Left colon (tissue), 2 donors: ENCODE results near the gene FERMT3. TPM values are rescaled to one million over a fixed set of nuclear protein-coding genes. Genes with fewer than 3 reads are reported as not detected.
A peak's percentile ranks its signal among the peaks of the same experiment; 100 is the strongest.

ENCODE experiments used
- ATAC-seq: fragments of 200-7000 bp; cut with Tn5 transposase; one replicate; pipeline ENCODE4 v1.9.1; 2020; ENCODE audit warnings: mild to moderate bottlenecking, moderate library complexity
- DNase-seq, 2 donors: peaks; one replicate each; pipeline ENCODE4 v3.0.0-alpha.2; 2020
- intact Hi-C, 2 donors: fragments of 100-400 bp; cut with DNase I in 1 of 2; cut with micrococcal nuclease in 1 of 2; formaldehyde crosslinking; loops; one replicate each; pipeline versions ENCODE4 v1.11.2 to v1.14.0; 2022; cut with DNase I, micrococcal nuclease
- total RNA-seq, 2 donors: library from RNA; stranded (reverse); fragmentation: NEBNext Ultra II Directional; extraction: Animal tissue kit (Norgen Biotek cat#: 25700); gene quantifications; one replicate each; pipeline ENCODE4 v1.2.1, GENCODE V29; 2021
- donor health status: DM: no; HTN: no; CAD: no.
- donor health status: DM: yes; HTN: yes; CAD: no.

Gene FERMT3
- total RNA-seq, 2 donors from 2014 or later, result 16.1 to 21.7 TPM

GRCh38 chr11:64210301-64211020, 3.9 kb downstream of the FERMT3 start:
- no peak for ATAC-seq
- DNase-seq, result no peak
- intact Hi-C loops, result no loop called here

- no peak for ATAC-seq
- DNase-seq, result no peak
- intact Hi-C loops, result no loop called here
Measured at GRCh38 chr11:64211181-64211872, 4.8 kb downstream of the FERMT3 start.

- DNase-seq, result no peak
- intact Hi-C loops, result no loop called here
- no peak for ATAC-seq
Measured at GRCh38 chr11:64216879-64217278, 10.4 kb downstream of the FERMT3 start.

- intact Hi-C loops, result no loop called here
- ATAC-seq (peak; percentile 26), DNase-seq (peak in 1 of 2 donors; percentile 25)
Measured at GRCh38 chr11:64218628-64219353, 12.3 kb downstream of the FERMT3 start.

DNA sequence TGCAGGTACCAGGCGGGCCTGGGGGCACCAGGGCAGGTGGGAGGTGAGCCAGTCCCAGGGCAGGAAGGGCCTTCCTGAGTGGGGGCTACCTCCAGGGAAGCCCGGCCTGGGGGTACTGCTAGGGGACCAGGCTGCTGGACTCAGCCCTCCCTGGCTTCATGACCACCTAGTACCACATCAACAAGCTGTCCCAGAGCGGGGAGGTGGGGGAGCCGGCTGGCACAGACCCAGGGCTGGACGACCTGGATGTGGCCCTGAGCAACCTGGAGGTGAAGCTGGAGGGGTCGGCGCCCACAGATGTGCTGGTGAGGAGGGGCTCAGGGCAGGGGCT, 12.8 kb downstream of the FERMT3 start:
- ATAC-seq (no peak), DNase-seq (no peak)
- intact Hi-C loops, result no loop called here

DNA sequence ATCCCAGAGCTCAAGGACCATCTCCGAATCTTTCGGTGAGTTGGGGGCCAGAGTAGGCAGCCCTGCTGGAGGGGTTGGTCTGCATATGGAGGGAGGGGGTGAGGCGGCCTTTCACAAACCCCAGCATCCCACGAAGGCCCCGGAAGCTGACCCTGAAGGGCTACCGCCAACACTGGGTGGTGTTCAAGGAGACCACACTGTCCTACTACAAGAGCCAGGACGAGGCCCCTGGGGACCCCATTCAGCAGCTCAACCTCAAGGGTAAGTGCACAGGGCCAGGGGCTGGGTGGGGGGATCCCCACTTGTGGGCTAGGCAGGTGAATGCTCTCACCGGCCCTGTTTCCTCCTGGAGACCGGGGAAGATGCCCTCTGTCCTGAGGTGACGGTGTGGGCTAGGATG, 13.2 kb downstream of the FERMT3 start:
- no peak for DNase-seq
- intact Hi-C loops, result no loop called here

GRCh38 chr11:64220271-64220670, 13.8 kb downstream of the FERMT3 start:
- peak; percentile 2 for ATAC-seq
- intact Hi-C loops, result no loop called here
- DNase-seq, result no peak

More for the DNA sequence above, 13.2 kb downstream of the FERMT3 start:
- no peak for ATAC-seq

- ATAC-seq (no peak), DNase-seq (no peak)
- intact Hi-C loops, result no loop called here
Measured at GRCh38 chr11:64220798-64221197, 14.3 kb downstream of the FERMT3 start.

GRCh38 chr11:64222651-64223000, 16.1 kb downstream of the FERMT3 start:
- intact Hi-C loops, result no loop called here
- no peak for DNase-seq
- ATAC-seq, result no peak

GRCh38 chr11:64223001-64223651, 16.6 kb downstream of the FERMT3 start:
- ATAC-seq (no peak), DNase-seq (peak in 1 of 2 donors; percentile 11)
- intact Hi-C loops, result no loop called here

- intact Hi-C loops, result no loop called here
- DNase-seq, result peak in 1 of 2 donors; percentile 10
- no peak for ATAC-seq
Measured at GRCh38 chr11:64224151-64224890, 17.8 kb downstream of the FERMT3 start.

GRCh38 chr11:64224891-64225607, 18.5 kb downstream of the FERMT3 start:
- ATAC-seq (no peak), DNase-seq (no peak)
- intact Hi-C loops, result no loop called here

GRCh38 chr11:64225608-64226506, 19.3 kb downstream of the FERMT3 start, which contains the start of the genes NUDT22 and TRPT1:
Gene NUDT22, plus strand, starts transcription at chr11:64226274. Its CDS starts 379 bp downstream, at chr11:64226653.
Gene TRPT1, minus strand, starts transcription at chr11:64226186. Its CDS starts 326 bp downstream, at chr11:64225860.
- ATAC-seq, result peak; percentile 79
- peak; percentile 89 to 96 for DNase-seq
- intact Hi-C loops, result no loop called here

- intact Hi-C loops, result no loop called here
- DNase-seq (peak; percentile 79 to 86), ATAC-seq (peak; percentile 54)
Measured at GRCh38 chr11:64226507-64227051, 20.1 kb downstream of the FERMT3 start.

- DNase-seq, result peak in 1 of 2 donors; percentile 13
- no peak for ATAC-seq
- intact Hi-C loops, result no loop called here
Measured at GRCh38 chr11:64227405-64227956, 21.0 kb downstream of the FERMT3 start.

GRCh38 chr11:64229090-64229743, 22.7 kb downstream of the FERMT3 start:
- peak in 1 of 2 donors; percentile 14 for DNase-seq
- intact Hi-C loops, result no loop called here
- no peak for ATAC-seq
